HUES48 (cell line): ENCODE results near the gene THSD4.
"Not testable (repeated sequence)": the region's sequence is repeated elsewhere in the genome, so short reads cannot be mapped to it uniquely, and the experiment has no call there.

ENCODE experiments used
- H3K27ac ChIP-seq: one replicate; pipeline ENCODE4 v1.7.0; 2013; ENCODE audit warnings: low read depth, low read length, inconsistent platforms
- H3K27me3 ChIP-seq: 2 replicates; pipeline ENCODE4 v1.6.1; 2013; ENCODE audit warnings: mild to moderate bottlenecking, low read length; ENCODE audit not compliant: control insufficient read depth, insufficient read depth
- H3K36me3 ChIP-seq: 2 replicates; pipeline ENCODE4 v1.6.1; 2013; ENCODE audit warnings: low read length; ENCODE audit not compliant: control insufficient read depth, insufficient read depth
- H3K4me1 ChIP-seq: 2 replicates; pipeline ENCODE4 v1.6.1; 2013; ENCODE audit warnings: mild to moderate bottlenecking, low read length; ENCODE audit not compliant: control insufficient read depth, insufficient read depth
- H3K4me3 ChIP-seq: 2 replicates; pipeline ENCODE4 v1.5.1; 2013; ENCODE audit warnings: mild to moderate bottlenecking, low read depth, low read length
- H3K9ac ChIP-seq: 2 replicates; pipeline ENCODE4 v1.6.1; 2013; ENCODE audit warnings: mild to moderate bottlenecking, low read depth, low read length, moderate library complexity
- H3K9me3 ChIP-seq: 2 replicates; pipeline ENCODE4 v1.6.1; 2013; ENCODE audit warnings: low read length; ENCODE audit not compliant: control insufficient read depth, insufficient read depth

Gene THSD4

DNA sequence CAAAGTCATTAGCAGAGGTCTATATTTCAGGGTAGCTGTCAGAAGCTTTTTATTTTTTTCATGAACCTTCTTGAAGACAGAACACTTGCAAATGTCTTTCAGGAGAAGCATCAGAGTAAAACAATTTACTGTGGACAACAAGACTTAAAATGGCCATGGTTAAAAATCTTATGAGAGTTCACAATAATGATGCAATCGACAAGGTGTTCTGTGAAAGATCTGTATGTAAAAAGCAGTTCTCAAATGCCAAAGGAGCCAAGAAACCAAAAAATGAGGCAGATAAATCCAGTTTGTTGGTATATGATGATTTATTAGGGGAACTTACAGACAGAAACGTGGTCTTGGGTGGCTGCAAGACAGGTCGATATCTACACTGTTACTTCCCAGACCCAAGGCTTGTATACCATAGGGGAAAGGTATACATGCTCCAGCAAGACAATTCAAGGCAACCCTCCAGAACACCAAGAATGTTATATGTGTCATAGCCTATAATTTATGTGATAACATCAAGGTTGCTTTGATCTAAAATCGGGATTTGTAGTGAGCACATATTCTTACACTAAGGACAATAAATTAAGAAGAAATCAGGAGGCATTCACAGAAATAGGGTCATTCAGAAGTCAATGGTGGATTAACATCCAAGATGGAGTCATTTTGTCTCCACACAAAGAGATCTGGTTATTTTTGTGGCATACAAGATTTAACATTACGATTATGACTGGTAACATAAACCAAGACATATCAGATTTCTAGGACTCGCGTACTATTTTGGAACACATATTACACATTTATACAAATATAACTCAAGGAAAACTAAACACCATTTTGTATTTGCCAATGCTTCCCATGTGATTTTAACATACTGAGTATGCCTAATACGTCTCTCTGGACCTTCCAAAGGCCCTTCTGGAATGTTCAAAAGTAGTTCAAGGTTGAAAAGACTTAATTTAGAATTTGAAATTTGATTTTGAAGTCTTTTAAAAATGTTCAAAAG is 316.4 kb downstream of the THSD4 start:
- Histone ChIP-seq H3K9me3 (no peaks in the 10 kb centered on the region), H3K4me3 (no peak overlapping the region), H3K4me1 (peaks cover 27% of the 10 kb centered on the region), H3K27ac (no peak overlapping the region), H3K27me3 (no peaks in the 10 kb centered on the region), H3K36me3 (no peaks in the 10 kb centered on the region), H3K9ac (no peak overlapping the region)

DNA sequence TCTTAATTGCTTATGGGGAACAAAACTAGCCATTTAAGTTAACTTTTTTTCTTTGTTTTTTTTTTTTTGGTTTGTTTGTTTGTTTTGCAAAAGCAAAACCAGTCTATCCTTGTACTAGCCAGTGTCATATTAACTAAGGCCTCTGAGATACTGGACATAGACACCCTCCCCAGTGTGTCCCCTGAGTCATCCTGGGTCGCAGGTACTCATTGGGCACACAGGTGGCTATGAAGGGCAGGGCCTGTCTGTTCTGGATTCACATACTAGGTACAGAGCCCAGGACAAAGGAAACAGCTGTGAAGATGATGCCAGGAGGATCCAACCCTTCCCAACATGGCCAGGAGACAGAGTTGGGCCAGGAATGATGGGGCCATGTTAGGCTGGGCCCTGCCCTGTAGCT is 318.1 kb downstream of the THSD4 start:
- Histone ChIP-seq H3K4me1 (peaks cover 27% of the 10 kb centered on the region), H3K4me3 (no peak overlapping the region), H3K27ac (no peak overlapping the region), H3K27me3 (no peaks in the 10 kb centered on the region), H3K36me3 (no peaks in the 10 kb centered on the region), H3K9ac (no peak overlapping the region), H3K9me3 (no peaks in the 10 kb centered on the region)

DNA sequence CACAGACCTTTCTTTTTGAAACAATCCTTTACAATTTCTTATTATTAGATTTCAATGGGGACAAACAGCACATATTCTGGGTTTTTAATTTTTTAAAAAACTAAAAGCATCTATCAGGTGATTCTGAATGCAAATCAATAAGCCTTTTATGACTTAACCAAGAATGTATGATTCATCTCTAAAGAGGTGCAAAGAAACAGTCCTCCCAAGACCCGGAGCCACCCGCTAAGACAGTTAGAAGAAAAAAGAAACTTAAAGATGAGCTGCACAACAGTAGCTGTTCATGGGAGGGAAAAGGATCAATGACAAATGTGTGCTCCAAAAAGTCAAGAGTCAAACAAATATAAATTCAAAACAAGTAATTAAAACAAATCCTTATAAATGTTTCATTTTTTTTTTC is 319.5 kb downstream of the THSD4 start:
- H3K27ac ChIP-seq = no peak overlapping the region

DNA sequence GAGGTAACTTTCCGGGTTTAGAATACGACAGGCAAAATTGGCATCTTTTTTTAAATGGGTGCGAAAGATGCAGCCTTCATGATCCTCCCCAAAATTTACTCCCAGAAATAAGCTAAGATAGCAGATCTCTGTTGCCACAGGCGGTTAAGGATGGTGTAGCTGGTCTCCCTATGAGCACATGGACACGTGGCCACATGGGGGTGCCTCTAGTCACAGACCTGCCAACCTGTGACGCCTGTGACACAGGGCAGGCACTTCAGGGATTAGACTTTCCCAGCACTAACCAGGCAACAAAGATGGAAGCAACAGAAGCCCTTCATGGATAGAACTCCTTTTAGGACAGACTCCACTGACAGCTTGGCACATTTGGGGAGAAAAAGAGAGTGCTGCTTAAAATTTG is 320.3 kb downstream of the THSD4 start:
- Histone ChIP-seq H3K9ac (no peak overlapping the region), H3K9me3 (no peaks in the 10 kb centered on the region), H3K27me3 (no peaks in the 10 kb centered on the region), H3K36me3 (no peaks in the 10 kb centered on the region), H3K4me1 (peaks cover 18% of the 10 kb centered on the region), H3K4me3 (no peak overlapping the region), H3K27ac (no peak overlapping the region)

More for the DNA sequence above, 319.5 kb downstream of the THSD4 start:
- no peaks in the 10 kb centered on the region for H3K36me3 ChIP-seq
- peaks cover 18% of the 10 kb centered on the region for H3K4me1 ChIP-seq
- no peaks in the 10 kb centered on the region for H3K27me3 ChIP-seq
- H3K9ac ChIP-seq = no peak overlapping the region
- H3K4me3 ChIP-seq = no peak overlapping the region
- H3K9me3 ChIP-seq = no peaks in the 10 kb centered on the region

DNA sequence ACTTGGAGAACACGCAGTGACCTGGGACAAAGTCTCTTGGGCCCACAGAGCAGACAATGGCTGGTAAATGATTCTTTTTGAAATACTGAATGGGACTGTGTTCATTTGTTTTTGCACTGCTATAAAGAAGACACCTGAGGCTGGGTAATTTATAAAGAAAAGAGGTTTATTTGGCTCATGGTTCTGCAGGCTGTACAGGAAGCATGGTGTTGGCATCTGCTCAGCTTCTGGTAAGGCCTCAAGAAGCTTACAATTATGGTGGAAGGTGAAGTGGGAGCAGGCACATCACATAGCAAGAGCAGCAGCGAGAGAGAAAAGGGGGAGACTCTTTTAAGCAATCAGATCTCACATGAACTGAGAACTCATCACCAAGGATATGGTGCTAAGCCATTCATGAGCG is 321.6 kb downstream of the THSD4 start:
- no peak overlapping the region for H3K4me3 ChIP-seq
- no peaks in the 10 kb centered on the region for H3K36me3 ChIP-seq
- no peaks in the 10 kb centered on the region for H3K9me3 ChIP-seq
- no peaks in the 10 kb centered on the region for H3K27me3 ChIP-seq
- no peak overlapping the region for H3K27ac ChIP-seq
- peaks cover 8% of the 10 kb centered on the region; the same call in 1 of the 2 replicates for H3K4me1 ChIP-seq
- H3K9ac ChIP-seq = no peak overlapping the region

DNA sequence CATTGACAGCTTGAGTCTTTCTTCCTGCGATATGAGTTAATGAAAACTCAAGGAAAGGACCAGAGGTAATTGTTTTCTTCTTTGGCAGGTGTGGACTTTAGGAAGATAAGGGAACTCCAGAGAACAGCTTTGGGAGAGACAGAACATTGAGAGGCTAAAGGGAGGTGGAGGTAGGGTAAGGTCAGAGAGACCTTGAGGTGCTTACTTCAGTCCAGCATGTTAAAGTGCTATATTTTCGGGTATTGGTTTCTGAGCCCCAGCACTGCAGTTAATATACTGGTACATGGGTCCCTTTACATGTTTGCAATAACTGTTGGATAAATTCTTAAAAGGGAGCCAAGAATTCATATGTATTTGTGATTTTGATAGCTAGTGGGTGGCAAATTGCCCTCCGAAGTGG is 322.1 kb downstream of the THSD4 start:
- H3K27ac ChIP-seq = no peak overlapping the region
- peaks cover 8% of the 10 kb centered on the region; the same call in 1 of the 2 replicates for H3K4me1 ChIP-seq
- no peaks in the 10 kb centered on the region for H3K9me3 ChIP-seq
- no peaks in the 10 kb centered on the region for H3K27me3 ChIP-seq
- H3K4me3 ChIP-seq = no peak overlapping the region
- H3K9ac ChIP-seq = no peak overlapping the region
- no peaks in the 10 kb centered on the region for H3K36me3 ChIP-seq

DNA sequence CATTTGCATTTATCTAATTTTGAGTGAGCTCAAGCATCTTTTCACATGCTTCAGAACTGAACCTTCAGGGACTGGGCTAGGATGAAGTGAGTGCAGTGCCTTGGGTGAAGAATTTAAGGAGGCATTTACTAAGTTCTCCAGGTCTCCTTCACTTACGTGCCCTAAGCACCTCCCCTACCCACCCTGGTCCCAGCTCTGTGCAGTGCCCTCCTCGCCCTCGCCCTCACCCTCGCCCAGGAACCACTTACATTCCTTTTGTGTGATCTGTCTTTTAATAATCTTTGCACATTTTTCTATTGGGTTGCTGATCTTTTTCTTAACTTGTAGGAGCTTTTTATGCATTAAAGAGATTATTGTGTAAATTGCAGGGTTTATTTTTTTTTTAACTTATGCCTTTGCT is 322.6 kb downstream of the THSD4 start:
- no peak overlapping the region for H3K4me3 ChIP-seq
- no peaks in the 10 kb centered on the region for H3K36me3 ChIP-seq
- peaks cover 11% of the 10 kb centered on the region for H3K4me1 ChIP-seq
- H3K27me3 ChIP-seq = no peaks in the 10 kb centered on the region
- H3K9ac ChIP-seq = no peak overlapping the region
- no peak overlapping the region for H3K27ac ChIP-seq
- no peaks in the 10 kb centered on the region for H3K9me3 ChIP-seq

DNA sequence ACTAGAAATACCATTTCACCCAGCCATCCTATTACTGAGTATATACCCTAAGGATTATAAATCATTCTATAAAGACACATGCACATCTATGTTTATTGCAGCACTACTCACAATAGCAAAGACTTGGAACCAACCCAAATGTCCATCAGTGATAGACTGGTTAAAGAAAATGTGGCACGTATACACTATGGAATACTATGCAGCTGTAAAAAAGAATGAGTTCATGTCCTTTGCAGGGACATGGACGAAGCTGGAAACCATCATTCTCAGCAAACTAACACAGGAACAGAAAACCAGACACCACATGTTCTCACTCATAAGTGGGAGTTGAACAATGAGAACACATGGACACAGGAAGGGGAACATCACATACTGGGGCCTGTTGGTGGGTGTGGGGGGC is 324.2 kb downstream of the THSD4 start:
- not testable (repeated sequence) for H3K4me3 ChIP-seq, H3K27me3 ChIP-seq, H3K36me3 ChIP-seq, H3K9me3 ChIP-seq, H3K27ac ChIP-seq, H3K9ac ChIP-seq
- H3K4me1 ChIP-seq = peaks cover 22% of the 10 kb centered on the region

DNA sequence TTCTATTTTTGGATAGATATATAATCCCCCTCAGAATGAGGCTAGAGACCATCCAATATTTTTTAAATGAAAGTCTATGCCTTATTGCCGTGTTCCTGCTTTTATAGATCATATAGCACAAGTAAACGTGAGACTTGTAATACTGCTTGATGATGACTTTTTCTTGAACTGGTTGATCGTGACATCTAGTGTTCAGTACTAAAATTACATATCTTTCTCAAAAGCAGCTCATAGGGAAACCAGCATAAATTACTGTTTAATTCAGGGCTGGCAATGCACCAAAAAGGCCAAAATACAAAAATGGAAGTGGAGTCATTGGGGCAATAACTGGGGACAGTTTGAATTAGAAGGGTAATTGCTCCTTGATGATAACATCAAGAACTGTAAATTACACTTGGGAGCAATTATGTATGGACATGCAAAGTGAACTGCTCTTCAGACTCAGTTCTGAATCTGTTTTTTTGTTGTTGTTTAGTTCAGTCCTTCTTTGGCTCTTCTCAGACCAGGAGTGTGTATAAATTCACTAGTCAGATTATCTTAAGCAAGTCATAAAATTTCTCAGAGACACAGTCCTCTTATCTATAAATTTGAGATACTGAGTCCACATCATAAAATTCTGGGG is 325.3 kb downstream of the THSD4 start:
- Histone ChIP-seq H3K27ac (no peak overlapping the region), H3K27me3 (no peaks in the 10 kb centered on the region), H3K4me3 (no peak overlapping the region), H3K36me3 (no peaks in the 10 kb centered on the region), H3K4me1 (peaks cover 21% of the 10 kb centered on the region), H3K9ac (no peak overlapping the region), H3K9me3 (no peaks in the 10 kb centered on the region)

DNA sequence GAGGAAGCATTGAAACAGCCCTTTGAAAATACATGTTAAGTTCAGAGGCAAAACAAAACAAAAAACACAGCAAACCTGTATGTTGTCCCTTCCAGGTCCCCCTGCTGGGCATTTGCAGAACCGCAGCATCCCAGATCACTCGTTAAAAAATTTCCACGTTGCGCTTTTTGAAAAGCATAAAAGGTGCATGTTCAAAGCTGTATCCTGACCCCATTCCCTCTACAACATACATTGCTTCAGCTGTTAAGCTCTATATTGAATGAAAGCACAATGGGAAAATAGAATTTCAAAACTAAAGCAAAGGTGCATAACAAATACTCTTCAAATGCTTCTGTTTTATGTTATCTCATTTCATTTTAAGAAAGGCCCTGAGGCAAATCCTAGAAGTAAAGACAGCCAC is 328.3 kb downstream of the THSD4 start:
- no peaks in the 10 kb centered on the region for H3K36me3 ChIP-seq
- no peak overlapping the region for H3K4me3 ChIP-seq
- no peak overlapping the region for H3K9ac ChIP-seq
- no peaks in the 10 kb centered on the region for H3K27me3 ChIP-seq
- H3K4me1 ChIP-seq = peaks cover 21% of the 10 kb centered on the region
- H3K9me3 ChIP-seq = no peaks in the 10 kb centered on the region
- H3K27ac ChIP-seq = no peak overlapping the region
